Germinal center (tissue), 1 donor: ENCODE results near the gene PPIL6.
A peak's percentile ranks its signal among the peaks of the same experiment; 100 is the strongest.
"Not testable (repeated sequence)": the region's sequence is repeated elsewhere in the genome, so short reads cannot be mapped to it uniquely, and the experiment has no call there.

ENCODE experiments used
- DNase-seq: peaks from one replicate; pipeline ENCODE4 v3.0.0; 2012; ENCODE audit warnings: mixed read lengths, low spot score

Gene PPIL6

DNA sequence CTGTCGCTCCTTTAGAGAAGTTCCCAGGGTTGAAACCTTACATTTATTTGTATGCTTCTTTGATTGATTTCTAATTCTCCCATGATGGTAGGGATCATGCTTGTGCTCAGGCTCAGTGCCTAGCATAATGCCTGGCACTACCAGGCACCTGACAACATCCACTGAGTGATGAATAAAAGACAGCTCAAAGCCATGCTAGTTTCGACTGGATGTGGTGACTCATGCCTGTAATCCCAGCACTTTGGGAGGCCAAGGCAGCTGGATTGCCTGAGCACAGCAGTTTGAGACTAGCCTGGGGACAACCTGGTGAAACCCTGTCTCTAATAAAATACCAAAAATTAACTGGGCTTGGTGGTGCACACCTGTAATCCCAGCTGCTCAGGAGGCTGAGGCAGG lies 46.5 kb downstream of the PPIL6 start:
- DNase-seq, result no peak

DNA sequence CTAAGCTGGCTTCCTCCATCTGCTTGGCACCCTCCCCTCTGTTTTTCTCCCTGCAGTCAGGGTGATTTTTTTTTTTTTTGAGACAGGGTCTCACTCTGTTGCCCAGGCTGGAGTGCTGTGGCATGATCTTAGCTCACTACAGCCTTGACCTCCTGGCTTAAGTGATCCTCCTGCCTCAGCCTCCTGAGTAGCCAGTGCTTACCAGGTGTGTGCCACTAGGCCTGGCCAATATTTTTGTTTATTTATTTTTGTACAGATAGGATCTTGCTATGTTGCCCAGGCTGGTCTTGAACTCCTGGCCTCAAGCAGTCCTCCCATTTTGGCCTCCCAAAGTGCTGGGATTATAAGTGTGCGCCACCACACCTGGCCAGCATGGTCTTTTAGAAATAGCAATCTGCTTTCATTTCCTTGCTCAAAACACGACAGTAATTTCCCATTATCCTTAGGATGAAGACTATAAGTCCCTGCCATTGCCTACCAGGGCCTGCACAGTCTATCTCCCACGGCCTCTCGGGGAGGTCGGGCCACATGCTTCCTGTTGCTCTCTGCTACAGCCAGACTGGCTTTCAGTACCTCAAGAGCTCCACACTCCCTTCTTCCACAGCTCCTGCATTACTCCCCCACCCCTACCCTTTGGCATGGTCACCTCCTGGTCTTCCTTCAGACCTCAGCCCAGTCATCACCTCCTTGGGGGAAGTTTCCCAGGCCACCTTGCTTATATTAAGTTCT lies 47.1 kb downstream of the PPIL6 start:
- DNase-seq, result no peak

DNA sequence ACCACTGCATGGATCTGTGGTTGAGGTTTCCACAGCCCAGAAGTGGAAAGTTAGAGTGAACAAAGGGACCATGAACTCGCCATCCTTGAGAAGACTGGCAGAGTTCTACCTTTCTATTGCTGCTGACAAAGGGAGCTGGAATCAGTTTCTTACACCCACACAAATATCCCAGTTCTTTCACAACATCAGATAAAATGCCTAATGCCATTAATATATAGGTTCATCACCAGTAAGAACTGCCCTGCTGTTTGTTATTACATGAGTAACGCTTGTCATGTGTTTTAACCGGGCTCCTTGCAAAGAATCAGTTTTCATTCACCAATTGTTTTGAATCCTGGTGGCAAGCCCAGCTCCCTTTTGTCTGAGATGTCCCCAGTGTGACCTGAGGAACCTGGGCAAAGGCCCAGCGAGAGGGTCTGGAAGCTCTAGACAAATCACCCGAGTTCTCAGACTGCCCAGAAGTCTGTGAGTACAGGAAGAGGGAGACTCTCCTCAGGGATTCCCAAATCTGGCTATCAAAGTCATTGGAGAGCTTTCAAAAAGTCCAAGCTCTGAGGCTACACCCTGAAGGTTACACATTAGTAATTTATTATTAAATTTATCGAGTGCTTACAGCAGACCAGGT lies 50.7 kb downstream of the PPIL6 start:
- no peak for DNase-seq

DNA sequence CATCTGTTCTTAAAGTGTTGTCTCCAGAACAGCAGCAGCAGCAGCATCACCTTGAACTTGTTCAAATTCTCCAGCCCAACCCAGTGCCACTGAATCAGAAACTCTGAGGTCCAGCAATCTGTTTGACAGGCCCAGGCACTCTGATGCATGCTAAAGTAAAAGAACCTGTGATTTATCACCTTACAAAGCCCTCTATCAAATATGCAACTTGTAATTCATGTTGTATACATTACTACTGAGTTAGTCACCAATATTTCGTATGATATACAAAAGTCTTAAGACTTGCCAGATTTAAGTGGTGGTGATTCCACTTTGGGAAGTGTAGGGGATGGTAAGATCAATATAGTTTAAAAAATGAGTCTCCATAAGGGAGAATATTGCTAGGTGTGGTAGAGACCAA lies 52.2 kb downstream of the PPIL6 start:
- no peak for DNase-seq

DNA sequence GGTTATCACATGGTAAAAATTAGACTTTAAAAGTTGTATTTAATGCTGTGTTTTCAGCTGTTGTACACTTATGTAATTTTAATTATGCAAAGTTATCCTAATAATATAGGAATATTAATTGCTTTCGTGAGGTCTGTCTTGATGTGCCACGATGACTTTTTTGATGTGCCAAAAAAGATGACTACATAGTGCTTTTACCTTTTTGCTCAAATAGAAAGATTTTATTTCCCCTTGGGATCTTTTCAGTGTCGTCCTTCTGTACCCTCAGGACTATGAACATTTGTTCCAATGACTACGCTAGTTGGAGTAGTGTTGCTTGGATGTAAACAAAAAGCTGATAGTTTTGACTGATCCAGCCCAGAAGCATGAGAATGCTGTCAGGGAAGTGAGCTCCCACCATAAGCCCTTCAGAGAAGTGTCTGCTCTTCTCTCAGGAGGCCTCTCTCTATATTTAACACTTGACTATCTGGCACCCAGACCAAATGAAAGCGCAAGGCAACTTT lies 56.9 kb downstream of the PPIL6 start:
- DNase-seq, result no peak

DNA sequence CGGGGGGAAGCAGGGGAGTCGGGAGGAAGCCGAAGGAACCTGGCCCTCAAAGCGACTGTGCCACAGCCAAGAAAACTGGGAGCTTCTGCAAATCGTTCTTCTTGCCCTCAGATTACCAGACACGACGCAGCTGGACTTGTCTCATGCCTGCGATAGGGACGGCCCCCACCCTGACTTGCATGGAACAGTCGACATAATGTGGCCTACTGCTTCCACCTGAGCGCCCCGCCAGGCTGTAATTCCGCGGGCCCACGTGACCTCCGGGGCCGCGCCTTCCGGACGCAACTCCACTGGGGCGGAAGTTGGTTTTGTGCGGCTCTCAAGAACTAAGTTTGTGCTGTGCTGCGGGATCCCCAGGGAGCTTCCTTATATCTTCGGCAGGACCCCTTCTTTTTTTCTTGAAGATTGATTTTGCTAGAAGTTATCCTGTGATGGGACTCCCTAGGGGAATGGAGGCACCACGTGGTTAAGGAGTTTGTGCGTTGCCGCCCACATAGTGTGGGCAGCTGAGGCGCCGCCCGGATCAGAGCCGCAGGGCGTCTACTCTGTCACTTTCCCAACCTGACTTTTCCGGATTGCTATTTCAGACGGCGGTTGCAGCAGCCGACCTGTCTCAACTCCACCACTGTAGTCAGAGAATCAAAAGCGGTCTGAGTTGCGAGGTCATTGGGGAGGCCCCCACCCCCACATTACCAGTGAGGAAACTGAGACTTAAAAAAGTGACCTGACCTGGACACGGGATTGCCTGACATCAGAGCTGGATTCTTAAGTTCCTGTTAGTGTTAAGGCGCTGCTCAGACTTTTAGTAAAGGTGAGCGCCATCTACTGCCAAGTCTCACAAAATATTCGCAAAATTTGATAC lies 57.6 kb downstream of the PPIL6 start:
- DNase-seq, result peak; percentile 94

DNA sequence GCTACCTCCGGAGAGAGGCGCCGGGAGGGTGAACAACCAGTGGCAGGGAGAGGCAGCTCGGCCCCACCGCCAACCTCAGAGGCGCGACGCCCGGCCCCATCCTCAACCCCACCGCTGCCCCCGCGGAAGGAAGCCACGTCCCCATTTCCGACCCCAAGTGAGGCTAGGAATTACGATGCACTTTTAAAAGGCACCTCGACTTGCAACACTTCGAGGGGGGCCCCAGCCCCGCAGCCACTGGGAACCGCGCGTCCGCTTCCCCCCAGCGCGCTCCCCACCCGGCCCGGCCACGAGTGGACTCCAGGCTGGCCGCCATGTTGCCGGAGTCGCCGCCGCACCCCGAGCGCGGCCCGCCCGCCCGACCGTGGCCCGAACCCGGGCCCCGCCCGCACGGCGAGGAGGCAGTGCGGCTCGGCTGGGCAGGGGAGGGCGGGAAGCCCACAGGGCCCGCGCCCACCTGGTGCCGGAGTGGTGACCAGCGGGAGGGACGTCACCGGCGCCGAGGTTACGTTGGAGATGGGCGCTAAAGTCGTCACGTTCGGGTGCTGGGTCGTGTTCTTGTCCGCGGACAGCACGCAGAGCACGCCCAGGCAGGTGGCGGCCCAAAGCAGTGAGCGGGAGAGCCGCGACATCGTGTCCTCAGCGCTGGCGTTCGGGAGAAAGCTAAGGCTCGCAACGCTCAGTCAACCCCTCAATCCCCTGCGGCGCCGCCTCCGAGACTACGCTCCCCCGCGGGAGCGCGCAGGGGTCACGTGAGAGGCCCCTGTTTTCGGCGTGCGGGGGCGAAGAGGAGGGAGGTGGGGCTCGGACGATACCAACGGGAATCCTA lies 58.5 kb downstream of the PPIL6 start, which contains the start of gene CD164:
TSS of gene CD164 (minus strand) at position 721 of the 829 bp plus-strand sequence. CDS start at position 632, 89 bp downstream.
- DNase-seq, result peak; percentile 97

DNA sequence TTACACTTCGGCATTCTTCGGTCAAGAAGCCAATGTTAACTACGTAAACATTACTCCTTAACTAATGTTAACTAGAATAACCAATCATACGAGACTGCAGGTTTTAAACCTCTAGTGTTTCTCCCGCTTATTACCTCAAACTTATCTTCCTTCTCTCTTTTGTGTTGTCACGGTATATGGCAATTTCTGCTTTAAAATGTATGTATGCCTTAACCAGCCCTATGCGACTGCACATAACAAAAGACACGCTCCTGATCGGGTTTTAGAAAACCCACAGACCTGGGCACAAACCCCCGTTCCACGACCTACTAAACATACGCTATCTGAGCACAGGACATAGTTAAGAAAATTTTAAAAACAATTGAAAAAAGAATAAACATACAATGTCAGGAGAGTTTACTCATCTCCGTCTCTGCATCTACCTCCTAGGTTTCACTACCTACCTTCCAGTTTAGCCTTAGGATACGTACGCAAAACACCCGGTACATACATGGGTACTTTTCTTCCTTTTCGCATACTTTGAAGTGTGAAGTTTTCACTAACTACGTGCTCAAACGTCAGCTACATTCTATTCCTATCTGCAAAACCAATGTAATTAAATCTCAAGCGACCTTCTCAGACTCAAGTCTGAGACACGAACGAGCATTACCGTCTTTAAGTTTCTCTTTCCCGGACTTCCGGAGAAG lies 59.2 kb downstream of the PPIL6 start:
- DNase-seq, result peak; percentile 55

DNA sequence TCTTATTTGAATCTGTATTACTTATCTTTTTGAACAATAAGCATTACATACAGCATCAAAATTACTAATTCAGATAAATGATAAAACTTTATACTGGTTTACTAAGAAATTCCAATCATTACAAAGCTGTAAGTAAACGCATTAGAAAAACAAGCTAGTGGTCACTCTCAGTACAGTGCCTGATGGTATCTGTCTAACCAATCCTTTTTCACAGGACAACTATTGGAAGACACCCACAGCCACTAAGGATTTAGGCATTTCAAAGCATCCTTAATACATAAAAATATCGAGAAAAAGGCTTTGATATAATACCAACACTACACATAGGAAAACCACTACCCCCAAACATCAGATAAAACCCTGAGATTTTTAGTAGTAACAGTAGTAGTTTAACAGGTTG lies 60.7 kb downstream of the PPIL6 start:
- no peak for DNase-seq

DNA sequence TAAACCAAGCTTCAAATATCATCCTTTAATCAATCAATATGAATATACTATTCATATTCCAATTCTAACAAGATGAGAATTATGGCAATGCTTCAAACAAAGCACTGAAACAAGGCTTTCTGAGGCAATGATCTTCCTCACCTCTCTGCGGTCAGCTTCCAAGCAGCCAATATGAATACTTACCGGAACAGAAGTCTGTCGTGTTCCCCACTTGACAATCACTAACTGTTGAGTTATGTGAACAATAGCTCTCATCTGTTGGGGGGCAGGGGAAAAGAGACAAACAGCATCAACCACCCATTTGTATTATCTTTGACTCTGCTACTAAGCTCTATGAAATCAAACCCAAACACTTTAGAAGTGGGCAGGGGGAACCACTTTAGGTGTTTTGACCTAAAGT lies 62.7 kb downstream of the PPIL6 start:
- DNase-seq, result no peak

DNA sequence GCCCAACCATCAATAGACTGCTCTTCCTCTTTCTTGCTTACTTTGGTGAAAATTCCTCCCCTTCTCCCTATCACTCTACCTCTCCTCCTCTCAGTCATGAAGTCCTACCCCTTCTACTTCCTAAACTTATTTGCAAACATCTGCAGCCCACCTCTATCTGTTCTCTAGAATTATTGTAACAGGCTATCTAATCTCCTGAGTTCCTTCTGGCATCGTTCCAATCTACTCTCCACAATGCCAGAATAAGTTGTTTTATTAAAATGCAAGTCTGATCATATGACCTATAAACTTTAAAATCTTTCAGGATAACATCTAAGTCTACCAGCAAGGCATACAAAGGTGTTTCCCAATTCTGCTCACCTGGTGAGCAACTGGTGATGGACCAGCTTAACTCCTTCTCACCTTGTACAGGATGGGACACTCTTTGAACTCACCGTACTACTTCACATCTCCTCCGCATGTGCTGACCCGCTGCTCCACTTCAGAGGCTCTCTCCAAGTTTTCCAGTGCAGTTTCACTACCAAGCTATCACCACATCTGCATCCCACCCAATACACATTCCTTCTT lies 66.0 kb downstream of the PPIL6 start:
- no peak for DNase-seq

DNA sequence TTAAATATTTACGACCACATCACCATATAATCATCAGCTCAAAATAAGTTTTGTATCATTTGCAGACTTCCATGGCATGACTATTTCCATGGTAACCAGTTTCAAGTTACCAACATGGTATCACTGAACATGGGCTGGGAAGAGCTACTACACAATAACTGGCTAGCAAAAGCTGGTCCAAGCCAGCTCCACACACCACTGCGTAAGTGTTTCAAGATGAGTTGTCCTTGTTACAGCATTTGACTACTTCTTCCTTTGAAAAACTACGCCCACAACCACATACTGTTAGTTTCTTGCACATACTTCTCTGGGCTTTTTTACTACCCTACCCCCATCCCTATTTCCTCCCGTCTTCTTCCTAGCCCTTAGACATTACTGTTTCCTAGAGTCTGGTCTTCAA lies 66.7 kb downstream of the PPIL6 start:
- no peak for DNase-seq

DNA sequence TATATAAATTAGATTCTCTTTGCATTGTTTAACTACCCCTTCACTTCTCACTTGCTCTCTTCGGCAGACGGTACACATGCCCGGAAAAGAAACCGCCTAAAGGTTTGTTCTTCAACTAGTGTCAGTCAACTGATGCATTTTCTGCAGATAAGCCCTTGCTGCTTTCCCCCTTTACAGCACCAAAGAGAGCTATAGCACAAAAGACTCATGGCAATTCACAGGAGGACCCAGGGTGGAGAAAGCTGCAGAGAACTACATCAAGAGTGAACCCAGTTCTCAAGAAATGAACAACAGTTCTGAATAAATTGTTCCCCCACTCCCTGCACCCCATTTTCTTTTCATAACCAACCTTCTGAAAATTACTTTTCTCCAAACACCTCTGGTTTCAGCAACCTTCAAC lies 67.1 kb downstream of the PPIL6 start:
- DNase-seq, result no peak

DNA sequence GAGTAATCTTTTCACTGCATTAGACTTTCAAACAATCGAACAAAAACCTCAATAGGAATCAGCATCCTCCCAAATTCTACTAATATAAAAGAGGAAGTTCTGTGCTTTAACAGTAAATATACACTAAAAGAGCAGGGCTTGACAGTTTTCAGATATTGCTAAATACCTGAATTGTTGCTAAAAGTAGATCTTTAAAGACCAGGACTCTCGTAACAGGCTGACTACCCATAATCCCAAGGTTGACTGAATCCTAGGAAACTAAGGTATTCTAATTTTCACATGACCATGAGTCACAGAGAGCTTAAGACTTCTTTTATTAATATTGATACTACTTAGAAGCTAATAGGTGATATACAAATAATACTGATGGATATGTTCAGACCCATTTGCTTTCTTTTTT lies 68.3 kb downstream of the PPIL6 start:
- no peak for DNase-seq

DNA sequence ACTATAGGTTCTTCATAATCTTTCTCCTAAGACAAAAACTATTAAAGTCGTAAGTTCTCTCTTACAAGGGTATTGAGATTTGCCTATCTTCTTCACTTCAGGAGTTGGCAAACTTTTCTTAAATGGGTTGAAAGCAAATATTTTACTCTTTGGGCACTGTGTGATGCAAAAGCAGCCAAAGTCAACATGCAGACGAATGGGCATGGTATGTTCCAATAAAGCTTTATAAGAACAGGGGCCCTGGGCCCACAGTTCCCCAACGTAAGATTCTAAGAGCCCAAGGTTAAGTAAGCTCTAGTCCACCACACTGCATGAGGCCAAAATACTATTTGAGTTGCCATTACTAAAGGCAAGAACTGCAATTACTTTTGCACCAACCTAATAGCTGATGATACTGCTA lies 69.6 kb downstream of the PPIL6 start:
- DNase-seq, result no peak

DNA sequence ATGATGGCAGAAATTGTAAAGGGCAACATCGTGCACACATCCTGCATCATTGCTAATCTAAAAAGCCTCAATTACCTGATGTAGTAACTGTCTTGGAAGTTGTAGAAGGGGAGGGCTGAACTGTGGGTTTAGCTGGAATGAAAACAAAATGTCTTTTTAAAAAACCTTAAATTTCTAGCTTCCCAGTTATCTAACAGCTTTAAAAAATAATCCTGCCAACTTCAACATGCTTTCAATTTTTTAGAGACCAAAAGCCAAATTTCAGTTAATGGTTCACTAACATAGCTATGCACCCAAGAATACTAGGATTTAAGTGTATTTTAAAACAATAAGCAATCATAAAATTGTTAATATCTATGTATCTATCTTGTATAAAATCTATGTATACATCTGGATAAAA lies 70.1 kb downstream of the PPIL6 start:
- no peak for DNase-seq

DNA sequence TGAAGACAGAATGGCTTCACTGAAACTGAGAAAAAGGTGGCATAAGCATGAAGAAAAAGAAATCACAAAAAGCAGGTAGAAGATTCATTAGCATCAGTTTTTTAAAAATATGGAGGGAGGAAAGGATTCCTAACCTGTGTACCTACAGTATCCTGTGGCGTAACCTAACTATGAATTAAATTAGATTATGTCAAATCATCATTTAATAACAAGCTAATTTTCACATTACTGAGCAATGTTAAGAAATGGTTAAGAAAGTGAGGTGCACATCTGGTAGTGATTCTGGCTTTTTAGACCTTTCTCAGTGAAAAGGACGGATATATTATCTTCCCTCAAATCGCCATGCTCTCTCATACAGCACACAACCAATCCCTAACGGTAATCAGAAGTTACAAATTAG lies 70.7 kb downstream of the PPIL6 start:
- DNase-seq, result no peak

DNA sequence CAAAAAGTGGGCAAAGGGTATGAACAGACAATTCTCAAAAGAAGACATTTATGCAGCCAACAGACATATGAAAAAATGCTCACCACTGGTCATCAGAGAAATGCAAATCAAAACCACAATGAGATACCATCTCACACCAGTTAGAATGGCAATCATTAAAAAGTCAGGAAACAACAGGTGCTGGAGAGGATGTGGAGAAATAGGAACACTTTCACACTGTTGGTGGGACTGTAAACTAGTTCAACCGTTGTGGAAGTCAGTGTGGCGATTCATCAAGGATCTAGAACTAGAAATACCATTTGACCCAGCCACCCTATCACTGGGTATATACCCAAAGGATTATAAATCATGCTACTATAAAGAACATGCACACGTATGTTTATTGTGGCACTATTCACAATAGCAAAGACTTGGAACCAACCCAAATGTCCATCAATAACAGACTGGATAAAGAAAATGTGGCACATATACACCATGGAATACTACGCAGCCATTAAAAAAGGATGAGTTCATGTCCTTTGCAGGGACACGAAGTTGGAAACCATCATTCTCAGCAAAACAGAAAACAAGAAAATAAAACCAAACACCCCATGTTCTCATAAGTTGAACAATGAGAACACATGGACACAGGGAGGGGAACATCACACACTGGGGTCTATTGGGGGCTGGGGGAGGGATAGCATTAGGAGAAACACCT lies 75.9 kb downstream of the PPIL6 start:
- DNase-seq, result not testable (repeated sequence)

DNA sequence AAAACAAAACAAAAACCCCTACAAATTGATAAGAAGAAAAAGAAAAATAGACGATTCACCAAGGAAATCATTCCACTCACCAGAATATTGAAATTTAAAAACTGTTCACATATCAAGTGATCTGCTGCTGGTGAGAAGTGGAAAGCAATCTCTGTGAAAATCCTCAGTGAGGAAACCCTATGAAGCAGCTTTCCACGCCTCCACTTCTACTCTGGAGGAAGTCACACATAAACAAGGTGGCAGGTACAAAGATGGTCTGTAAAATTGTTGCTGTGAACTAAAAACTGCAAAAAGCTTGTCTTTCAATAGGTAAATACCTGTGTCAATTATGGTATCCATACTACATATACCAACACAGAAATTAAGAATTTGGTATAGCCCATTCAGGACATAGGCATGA lies 76.7 kb downstream of the PPIL6 start:
- DNase-seq, result no peak
